ENCODE results near the gene AKR7A3.

Gene AKR7A3

GRCh38 chr1:19327301-19327700 lies 38.7 kb upstream of the AKR7A3 start:
- H3K36me3 ChIP-seq (ENCODE audit: insufficient read depth, low read length), result no peaks in the 10 kb centered on the region; the same call in 1 of the 2 replicates
- H2AFZ ChIP-seq (ENCODE audit: low read length), result no peak overlapping the region
- no peaks in the 10 kb centered on the region for H3K79me2 ChIP-seq (ENCODE audit: insufficient read depth, low read length)
- TF ChIP-seq, protein P1, sequence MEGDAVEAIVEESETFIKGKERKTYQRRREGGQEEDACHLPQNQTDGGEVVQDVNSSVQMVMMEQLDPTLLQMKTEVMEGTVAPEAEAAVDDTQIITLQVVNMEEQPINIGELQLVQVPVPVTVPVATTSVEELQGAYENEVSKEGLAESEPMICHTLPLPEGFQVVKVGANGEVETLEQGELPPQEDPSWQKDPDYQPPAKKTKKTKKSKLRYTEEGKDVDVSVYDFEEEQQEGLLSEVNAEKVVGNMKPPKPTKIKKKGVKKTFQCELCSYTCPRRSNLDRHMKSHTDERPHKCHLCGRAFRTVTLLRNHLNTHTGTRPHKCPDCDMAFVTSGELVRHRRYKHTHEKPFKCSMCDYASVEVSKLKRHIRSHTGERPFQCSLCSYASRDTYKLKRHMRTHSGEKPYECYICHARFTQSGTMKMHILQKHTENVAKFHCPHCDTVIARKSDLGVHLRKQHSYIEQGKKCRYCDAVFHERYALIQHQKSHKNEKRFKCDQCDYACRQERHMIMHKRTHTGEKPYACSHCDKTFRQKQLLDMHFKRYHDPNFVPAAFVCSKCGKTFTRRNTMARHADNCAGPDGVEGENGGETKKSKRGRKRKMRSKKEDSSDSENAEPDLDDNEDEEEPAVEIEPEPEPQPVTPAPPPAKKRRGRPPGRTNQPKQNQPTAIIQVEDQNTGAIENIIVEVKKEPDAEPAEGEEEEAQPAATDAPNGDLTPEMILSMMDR (conservative IDR thresholded peaks at IDR 0.05; ENCODE audit: low read length), result no peak
- TF ChIP-seq EZH2phosphoT487 (IDR thresholded peaks at IDR 0.05; ENCODE audit: borderline replicate concordance), result no peak
- H3K4me3 ChIP-seq (ENCODE audit: low read length, poor library complexity, severe bottlenecking), result no peak overlapping the region
- H3K4me1 ChIP-seq (ENCODE audit: insufficient read depth, low read length, poor library complexity, severe bottlenecking), result no peaks in the 10 kb centered on the region
- H3K9me2 ChIP-seq (replicated peaks; ENCODE audit: low read depth, low read length), result no peaks in the 10 kb centered on the region
- H3K9me3 ChIP-seq (ENCODE audit: insufficient read depth, low read depth, low read length), result no peaks in the 10 kb centered on the region
- no peak overlapping the region for H3K9ac ChIP-seq (ENCODE audit: low read depth, low read length, poor library complexity, severe bottlenecking)
- H3K4me2 ChIP-seq (ENCODE audit: low read depth, low read length, poor library complexity, severe bottlenecking), result no peak overlapping the region
- no peaks in the 10 kb centered on the region for H3K27me3 ChIP-seq (ENCODE audit: insufficient read depth, low read length, poor library complexity, severe bottlenecking)
- H4K20me1 ChIP-seq (ENCODE audit: insufficient read depth, low read length, poor library complexity, severe bottlenecking), result no peaks in the 10 kb centered on the region
- no peaks in the 10 kb centered on the region for H3F3A ChIP-seq (ENCODE audit: low read depth)

DNA sequence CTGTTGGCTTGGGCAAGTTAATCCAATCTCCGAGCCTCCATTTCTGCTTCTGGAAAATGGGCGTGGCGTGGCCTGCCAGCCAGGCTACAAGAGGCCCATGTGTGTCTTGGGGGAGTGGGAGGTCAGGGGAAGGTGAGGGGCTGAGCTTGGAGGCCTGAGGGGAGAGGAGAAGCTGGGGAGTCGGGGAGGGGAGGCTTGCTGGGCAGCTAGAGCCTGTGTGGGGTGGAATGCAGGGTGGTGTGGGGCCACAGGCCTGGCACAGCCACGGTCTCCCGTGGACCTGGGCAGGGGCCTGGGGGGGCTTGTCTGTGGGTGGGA lies 38.1 kb upstream of the AKR7A3 start:
- Histone ChIP-seq H3K9me3 (ENCODE audit: insufficient read depth, low read depth, low read length) (no peaks in the 10 kb centered on the region), H3K4me3 (ENCODE audit: low read length, poor library complexity, severe bottlenecking) (no peak overlapping the region), H4K20me1 (ENCODE audit: insufficient read depth, low read length, poor library complexity, severe bottlenecking) (no peaks in the 10 kb centered on the region), H3F3A (ENCODE audit: low read depth) (no peaks in the 10 kb centered on the region), H3K79me2 (ENCODE audit: insufficient read depth, low read length) (no peaks in the 10 kb centered on the region), H2AFZ (ENCODE audit: low read length) (no peak overlapping the region), H3K9me2 (replicated peaks; ENCODE audit: low read depth, low read length) (no peaks in the 10 kb centered on the region), H3K9ac (ENCODE audit: low read depth, low read length, poor library complexity, severe bottlenecking) (no peak overlapping the region), H3K27me3 (ENCODE audit: insufficient read depth, low read length, poor library complexity, severe bottlenecking) (no peaks in the 10 kb centered on the region), H3K4me2 (ENCODE audit: low read depth, low read length, poor library complexity, severe bottlenecking) (no peak overlapping the region), H3K36me3 (ENCODE audit: insufficient read depth, low read length) (no peaks in the 10 kb centered on the region; the same call in 1 of the 2 replicates), H3K4me1 (ENCODE audit: insufficient read depth, low read length, poor library complexity, severe bottlenecking) (no peaks in the 10 kb centered on the region)
- no peak for TF ChIP-seq EZH2phosphoT487 (IDR thresholded peaks at IDR 0.05; ENCODE audit: borderline replicate concordance)
- TF ChIP-seq, protein P1 (conservative IDR thresholded peaks at IDR 0.05; ENCODE audit: low read length), result no peak

- Histone ChIP-seq H3K4me1 (ENCODE audit: insufficient read depth, low read length, poor library complexity, severe bottlenecking) (no peaks in the 10 kb centered on the region), H3K36me3 (ENCODE audit: insufficient read depth, low read length) (no peaks in the 10 kb centered on the region; the same call in 1 of the 2 replicates), H3K9ac (ENCODE audit: low read depth, low read length, poor library complexity, severe bottlenecking) (no peak overlapping the region), H3K4me2 (ENCODE audit: low read depth, low read length, poor library complexity, severe bottlenecking) (no peak overlapping the region), H3F3A (ENCODE audit: low read depth) (no peaks in the 10 kb centered on the region), H3K9me2 (replicated peaks; ENCODE audit: low read depth, low read length) (no peaks in the 10 kb centered on the region), H3K27me3 (ENCODE audit: insufficient read depth, low read length, poor library complexity, severe bottlenecking) (no peaks in the 10 kb centered on the region), H3K9me3 (ENCODE audit: insufficient read depth, low read depth, low read length) (no peaks in the 10 kb centered on the region), H2AFZ (ENCODE audit: low read length) (no peak overlapping the region), H4K20me1 (ENCODE audit: insufficient read depth, low read length, poor library complexity, severe bottlenecking) (no peaks in the 10 kb centered on the region), H3K4me3 (ENCODE audit: low read length, poor library complexity, severe bottlenecking) (no peak overlapping the region), H3K79me2 (ENCODE audit: insufficient read depth, low read length) (no peaks in the 10 kb centered on the region)
- no peak for TF ChIP-seq EZH2phosphoT487 (IDR thresholded peaks at IDR 0.05; ENCODE audit: borderline replicate concordance)
- TF ChIP-seq, protein P1 (conservative IDR thresholded peaks at IDR 0.05; ENCODE audit: low read length), result no peak
Measured at GRCh38 chr1:19325958-19326747, 37.6 kb upstream of the AKR7A3 start.
